Measurements from ENCODE around the gene HBS1L. TPM values are rescaled to one million over a fixed set of nuclear protein-coding genes. Genes with fewer than 3 reads are reported as not detected.

The HBS1L gene
- total and polyA plus RNA-seq, 9 of the 15 experiments (the other 6 are each of a cell fraction or from before 2014, with no cell fraction given): 101 to 199 (median 145) TPM

DNA sequence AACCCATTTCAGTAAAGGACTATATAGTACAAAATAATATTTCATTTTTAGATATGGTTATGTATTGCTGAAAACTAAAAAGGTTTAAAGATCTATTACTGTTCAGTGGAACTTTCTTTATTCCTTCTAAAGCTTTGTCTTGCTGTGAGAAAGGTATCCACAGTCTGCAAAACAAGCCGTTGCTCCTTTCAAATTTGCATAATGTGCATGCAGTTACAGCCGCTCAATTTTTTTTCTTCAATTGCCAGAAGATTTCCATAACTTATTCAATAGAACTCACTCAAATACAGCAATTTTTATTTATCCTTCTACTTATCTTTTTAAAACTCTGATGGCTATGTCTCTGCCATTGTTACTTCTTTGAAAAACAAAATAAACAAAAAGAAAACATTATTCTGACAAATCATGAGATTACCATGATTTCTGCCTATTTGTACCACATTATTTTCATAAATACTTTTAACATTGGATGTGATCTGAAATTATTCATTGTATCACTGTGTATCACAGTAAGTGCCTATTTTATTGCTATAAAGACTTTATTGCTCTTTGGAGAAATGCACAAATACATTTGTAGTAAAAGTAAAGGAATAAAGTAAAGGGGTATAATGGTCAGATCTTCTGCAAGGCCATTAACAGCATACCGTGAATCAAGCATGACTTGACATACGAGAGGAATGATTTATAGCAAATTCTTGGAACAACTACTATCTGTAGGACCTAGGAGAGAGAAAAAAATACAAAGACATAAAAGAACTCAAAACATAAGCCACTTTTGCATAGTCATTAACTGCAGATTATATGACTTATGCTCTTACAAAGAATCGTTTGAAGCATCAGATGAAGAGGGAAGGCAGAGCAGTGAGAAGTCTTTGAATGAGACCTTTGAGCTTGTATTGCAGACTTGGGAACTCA lies 29.6 kb upstream of the HBS1L start (continued):
- TF ChIP-seq, protein P1, sequence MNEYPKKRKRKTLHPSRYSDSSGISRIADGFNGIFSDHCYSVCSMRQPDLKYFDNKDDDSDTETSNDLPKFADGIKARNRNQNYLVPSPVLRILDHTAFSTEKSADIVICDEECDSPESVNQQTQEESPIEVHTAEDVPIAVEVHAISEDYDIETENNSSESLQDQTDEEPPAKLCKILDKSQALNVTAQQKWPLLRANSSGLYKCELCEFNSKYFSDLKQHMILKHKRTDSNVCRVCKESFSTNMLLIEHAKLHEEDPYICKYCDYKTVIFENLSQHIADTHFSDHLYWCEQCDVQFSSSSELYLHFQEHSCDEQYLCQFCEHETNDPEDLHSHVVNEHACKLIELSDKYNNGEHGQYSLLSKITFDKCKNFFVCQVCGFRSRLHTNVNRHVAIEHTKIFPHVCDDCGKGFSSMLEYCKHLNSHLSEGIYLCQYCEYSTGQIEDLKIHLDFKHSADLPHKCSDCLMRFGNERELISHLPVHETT (CRISPR knock-in tag; conservative IDR thresholded peaks at IDR 0.05 in 1 of 2, IDR thresholded peaks at IDR 0.05 in 1 of 2): peak in 1 of 2 experiments; percentile 65; a peak in 2 of 4 replicates
- TF ChIP-seq NR2C1 (IDR thresholded peaks at IDR 0.05) (0 out of 2 replicates have a peak, but pooled peaks have one; percentile 24), NR2C1 (tag; IDR thresholded peaks at IDR 0.05) (no peak), ZNF134 (CRISPR knock-in tag; conservative IDR thresholded peaks at IDR 0.05) (no peak), ATF7 (IDR thresholded peaks at IDR 0.05) (peak; percentile 40; the same call in 1 of the 2 replicates), SRF (CRISPR knock-in tag; IDR thresholded peaks at IDR 0.05) (no peak), RAD51 (IDR thresholded peaks at IDR 0.05; ENCODE audit: borderline replicate concordance, low read depth) (0 out of 2 replicates have a peak, but pooled peaks have one; percentile 6), PURB (CRISPR knock-in tag; IDR thresholded peaks at IDR 0.05; ENCODE audit: low read depth) (no peak), ARNT (IDR thresholded peaks at IDR 0.05) (peak; percentile 51 to 93; a peak in 3 of 4 replicates), CXXC5 (CRISPR knock-in tag; IDR thresholded peaks at IDR 0.05) (peak; percentile 85), MTA1 (IDR thresholded peaks at IDR 0.05; ENCODE audit: borderline replicate concordance) (peak; percentile 87; the same call in 1 of the 2 replicates), IRF2 (CRISPR knock-in tag; IDR thresholded peaks at IDR 0.05) (no peak), ZNF316 (IDR thresholded peaks at IDR 0.05) (peak; percentile 98)
- TF ChIP-seq, protein P2, sequence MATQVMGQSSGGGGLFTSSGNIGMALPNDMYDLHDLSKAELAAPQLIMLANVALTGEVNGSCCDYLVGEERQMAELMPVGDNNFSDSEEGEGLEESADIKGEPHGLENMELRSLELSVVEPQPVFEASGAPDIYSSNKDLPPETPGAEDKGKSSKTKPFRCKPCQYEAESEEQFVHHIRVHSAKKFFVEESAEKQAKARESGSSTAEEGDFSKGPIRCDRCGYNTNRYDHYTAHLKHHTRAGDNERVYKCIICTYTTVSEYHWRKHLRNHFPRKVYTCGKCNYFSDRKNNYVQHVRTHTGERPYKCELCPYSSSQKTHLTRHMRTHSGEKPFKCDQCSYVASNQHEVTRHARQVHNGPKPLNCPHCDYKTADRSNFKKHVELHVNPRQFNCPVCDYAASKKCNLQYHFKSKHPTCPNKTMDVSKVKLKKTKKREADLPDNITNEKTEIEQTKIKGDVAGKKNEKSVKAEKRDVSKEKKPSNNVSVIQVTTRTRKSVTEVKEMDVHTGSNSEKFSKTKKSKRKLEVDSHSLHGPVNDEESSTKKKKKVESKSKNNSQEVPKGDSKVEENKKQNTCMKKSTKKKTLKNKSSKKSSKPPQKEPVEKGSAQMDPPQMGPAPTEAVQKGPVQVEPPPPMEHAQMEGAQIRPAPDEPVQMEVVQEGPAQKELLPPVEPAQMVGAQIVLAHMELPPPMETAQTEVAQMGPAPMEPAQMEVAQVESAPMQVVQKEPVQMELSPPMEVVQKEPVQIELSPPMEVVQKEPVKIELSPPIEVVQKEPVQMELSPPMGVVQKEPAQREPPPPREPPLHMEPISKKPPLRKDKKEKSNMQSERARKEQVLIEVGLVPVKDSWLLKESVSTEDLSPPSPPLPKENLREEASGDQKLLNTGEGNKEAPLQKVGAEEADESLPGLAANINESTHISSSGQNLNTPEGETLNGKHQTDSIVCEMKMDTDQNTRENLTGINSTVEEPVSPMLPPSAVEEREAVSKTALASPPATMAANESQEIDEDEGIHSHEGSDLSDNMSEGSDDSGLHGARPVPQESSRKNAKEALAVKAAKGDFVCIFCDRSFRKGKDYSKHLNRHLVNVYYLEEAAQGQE (IDR thresholded peaks at IDR 0.05; ENCODE audit: borderline replicate concordance): 0 out of 2 replicates have a peak, but pooled peaks have one; percentile 6
- TF ChIP-seq, protein P2 (CRISPR knock-in tag; IDR thresholded peaks at IDR 0.05; ENCODE audit: low read depth): no peak
- TF ChIP-seq, protein P3, sequence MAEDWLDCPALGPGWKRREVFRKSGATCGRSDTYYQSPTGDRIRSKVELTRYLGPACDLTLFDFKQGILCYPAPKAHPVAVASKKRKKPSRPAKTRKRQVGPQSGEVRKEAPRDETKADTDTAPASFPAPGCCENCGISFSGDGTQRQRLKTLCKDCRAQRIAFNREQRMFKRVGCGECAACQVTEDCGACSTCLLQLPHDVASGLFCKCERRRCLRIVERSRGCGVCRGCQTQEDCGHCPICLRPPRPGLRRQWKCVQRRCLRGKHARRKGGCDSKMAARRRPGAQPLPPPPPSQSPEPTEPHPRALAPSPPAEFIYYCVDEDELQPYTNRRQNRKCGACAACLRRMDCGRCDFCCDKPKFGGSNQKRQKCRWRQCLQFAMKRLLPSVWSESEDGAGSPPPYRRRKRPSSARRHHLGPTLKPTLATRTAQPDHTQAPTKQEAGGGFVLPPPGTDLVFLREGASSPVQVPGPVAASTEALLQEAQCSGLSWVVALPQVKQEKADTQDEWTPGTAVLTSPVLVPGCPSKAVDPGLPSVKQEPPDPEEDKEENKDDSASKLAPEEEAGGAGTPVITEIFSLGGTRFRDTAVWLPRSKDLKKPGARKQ (CRISPR knock-in tag; IDR thresholded peaks at IDR 0.05): peak; percentile 76; the same call in 1 of the 2 replicates
